ENCODE data around the gene YPEL3. TPM values are rescaled to one million over a fixed set of nuclear protein-coding genes. Genes with fewer than 3 reads are reported as not detected.

YPEL3 gene
- total RNA-seq, 1 donor from 2014 or later = 36.9 TPM

DNA sequence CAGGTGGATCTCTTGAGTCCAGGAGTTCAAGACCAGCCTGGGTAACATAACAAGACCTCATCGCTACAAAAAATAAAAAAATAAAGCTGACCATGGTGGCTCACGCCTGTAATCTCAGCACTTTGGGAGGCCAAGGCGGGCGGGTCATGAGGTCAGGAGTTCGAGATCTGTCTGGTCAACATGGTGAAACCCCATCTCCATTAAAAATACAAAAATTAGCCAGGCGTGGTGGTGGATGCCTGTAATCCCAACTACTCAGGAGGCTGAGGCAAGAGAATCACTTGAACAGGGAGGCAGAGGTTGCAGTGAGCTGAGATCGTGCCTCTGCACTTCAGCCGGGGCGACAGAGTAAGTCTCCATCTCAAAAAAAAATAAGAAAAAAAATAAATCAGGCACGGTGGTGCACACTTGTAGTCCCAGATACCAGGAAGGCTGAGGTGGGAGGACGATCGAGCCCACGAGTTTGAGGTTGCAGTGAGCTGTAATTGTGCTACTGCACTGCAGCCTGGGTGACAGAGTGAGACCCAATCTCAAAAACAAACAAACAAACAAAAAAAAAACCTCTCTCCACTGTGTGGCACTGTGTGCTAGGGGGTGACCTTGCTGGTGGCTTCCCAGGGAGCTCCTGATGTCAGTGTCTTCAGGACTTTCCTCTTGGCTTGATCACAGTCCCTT is 46.8 kb upstream of the YPEL3 start:
- no peak overlapping the region for H3K27ac Mint-ChIP-seq
- H3K36me3 Mint-ChIP-seq = no peaks in the 10 kb centered on the region
- no peaks in the 10 kb centered on the region for H3K4me1 Mint-ChIP-seq
- DNase-seq (ENCODE audit: low spot score in 2 of 2, unreplicated experiment in 2 of 2) = no peak
- no peak overlapping the region for H3K4me3 Mint-ChIP-seq
- TF ChIP-seq, protein P1, sequence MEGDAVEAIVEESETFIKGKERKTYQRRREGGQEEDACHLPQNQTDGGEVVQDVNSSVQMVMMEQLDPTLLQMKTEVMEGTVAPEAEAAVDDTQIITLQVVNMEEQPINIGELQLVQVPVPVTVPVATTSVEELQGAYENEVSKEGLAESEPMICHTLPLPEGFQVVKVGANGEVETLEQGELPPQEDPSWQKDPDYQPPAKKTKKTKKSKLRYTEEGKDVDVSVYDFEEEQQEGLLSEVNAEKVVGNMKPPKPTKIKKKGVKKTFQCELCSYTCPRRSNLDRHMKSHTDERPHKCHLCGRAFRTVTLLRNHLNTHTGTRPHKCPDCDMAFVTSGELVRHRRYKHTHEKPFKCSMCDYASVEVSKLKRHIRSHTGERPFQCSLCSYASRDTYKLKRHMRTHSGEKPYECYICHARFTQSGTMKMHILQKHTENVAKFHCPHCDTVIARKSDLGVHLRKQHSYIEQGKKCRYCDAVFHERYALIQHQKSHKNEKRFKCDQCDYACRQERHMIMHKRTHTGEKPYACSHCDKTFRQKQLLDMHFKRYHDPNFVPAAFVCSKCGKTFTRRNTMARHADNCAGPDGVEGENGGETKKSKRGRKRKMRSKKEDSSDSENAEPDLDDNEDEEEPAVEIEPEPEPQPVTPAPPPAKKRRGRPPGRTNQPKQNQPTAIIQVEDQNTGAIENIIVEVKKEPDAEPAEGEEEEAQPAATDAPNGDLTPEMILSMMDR (IDR thresholded peaks at IDR 0.05; ENCODE audit: unreplicated experiment) = no peak
- H3K9me3 Mint-ChIP-seq = no peaks in the 10 kb centered on the region
- H3K27me3 Mint-ChIP-seq (ENCODE audit: low read depth) = no peaks in the 10 kb centered on the region

DNA sequence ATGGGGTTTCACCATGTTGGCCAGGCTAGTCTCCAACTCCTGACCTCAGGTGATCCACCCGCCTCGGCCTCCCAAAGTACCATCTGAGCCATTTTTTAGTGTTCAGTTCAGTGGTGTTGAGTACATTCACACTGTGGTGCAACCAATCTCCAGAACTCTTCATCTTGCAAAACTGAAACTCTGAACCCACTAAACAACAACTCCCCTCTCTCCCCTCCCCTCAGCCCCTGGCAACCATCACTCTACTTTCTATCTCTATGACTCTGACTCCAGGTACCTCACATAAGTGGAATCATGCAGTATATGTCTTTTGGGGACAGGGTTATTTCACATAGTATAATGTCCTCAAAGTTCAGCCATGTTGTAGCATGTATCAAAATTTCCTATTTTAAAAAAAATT is 45.7 kb upstream of the YPEL3 start:
- H3K27ac Mint-ChIP-seq = no peak overlapping the region
- TF ChIP-seq, protein P1 (IDR thresholded peaks at IDR 0.05; ENCODE audit: unreplicated experiment) = no peak
- H3K4me1 Mint-ChIP-seq = no peaks in the 10 kb centered on the region

DNA sequence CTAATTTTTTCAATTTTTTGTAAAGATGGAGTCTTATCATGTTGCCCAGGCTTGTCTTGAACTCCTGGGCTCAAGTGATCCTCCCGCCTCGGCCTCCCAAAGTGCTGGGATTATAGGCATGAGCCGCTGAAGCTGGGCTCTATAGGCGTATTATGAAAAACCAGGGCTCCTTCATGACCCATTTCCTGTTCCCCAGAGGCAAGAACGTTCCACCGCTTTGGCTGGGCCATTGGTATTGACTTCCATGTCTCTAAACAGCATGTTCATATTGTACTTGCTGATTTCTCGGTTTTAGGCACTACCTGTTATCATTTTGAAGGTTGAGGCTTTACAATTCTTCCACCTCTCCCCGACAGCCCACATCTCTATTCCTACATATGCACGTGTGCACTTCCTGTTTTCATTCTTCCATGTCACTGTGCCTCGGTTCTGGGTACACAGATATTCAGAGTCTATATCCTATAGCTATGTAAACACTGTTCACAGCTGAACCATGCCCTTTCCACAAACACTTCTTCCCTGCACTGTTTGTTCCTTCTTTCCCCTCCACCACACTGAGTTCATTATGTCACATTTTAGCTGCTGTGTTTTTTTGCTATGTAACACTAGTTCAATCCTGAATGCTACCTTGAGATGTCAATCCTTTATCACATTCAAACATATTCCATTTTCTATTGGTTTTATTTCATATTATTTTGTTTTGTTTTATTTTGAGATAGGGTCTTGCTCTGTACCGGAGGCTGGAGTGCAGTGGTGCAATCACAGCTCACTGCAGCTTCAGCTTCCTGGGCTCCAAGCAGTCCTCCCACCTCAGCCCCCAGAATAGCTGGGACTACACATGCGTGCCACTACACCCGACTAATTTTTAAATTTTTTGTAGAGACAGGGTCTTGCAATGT is 43.8 kb upstream of the YPEL3 start:
- no peaks in the 10 kb centered on the region for H3K36me3 Mint-ChIP-seq
- H3K27ac Mint-ChIP-seq = no peak overlapping the region

More for the DNA sequence above, 45.7 kb upstream of the YPEL3 start:
- Mint-ChIP-seq H3K27me3 (ENCODE audit: low read depth) (no peaks in the 10 kb centered on the region), H3K4me3 (no peak overlapping the region), H3K36me3 (no peaks in the 10 kb centered on the region), H3K9me3 (no peaks in the 10 kb centered on the region)
- no peak for DNase-seq (ENCODE audit: low spot score in 2 of 2, unreplicated experiment in 2 of 2)

DNA sequence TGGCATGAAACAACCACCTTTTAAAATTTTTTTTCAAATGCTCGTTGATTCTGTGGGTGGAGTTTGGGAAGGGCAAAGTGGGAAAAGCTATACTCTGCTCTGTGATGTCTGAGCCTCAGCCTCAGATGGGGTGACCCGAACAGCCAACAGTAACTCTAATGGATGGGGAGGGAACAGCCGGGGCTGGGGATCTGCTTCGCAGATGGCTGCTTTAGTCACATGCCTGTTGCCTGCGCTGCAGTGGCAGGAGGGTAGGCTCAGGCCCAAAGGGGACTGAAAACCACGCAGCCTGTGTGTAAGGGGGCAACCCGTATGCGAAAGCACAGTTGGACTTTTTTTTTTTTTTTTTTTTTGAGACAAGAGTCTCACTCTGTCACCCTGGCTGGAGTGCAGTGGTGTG is 41.9 kb upstream of the YPEL3 start:
- TF ChIP-seq, protein P1 (IDR thresholded peaks at IDR 0.05; ENCODE audit: unreplicated experiment) = no peak
- Mint-ChIP-seq H3K36me3 (no peaks in the 10 kb centered on the region), H3K4me3 (no peak overlapping the region), H3K4me1 (no peaks in the 10 kb centered on the region), H3K9me3 (no peaks in the 10 kb centered on the region), H3K27ac (no peak overlapping the region), H3K27me3 (ENCODE audit: low read depth) (no peaks in the 10 kb centered on the region)
- no peak for DNase-seq (ENCODE audit: low spot score in 2 of 2, unreplicated experiment in 2 of 2)

More for the DNA sequence above, 43.8 kb upstream of the YPEL3 start:
- Mint-ChIP-seq H3K9me3 (no peaks in the 10 kb centered on the region), H3K4me3 (no peak overlapping the region), H3K27me3 (ENCODE audit: low read depth) (no peaks in the 10 kb centered on the region), H3K4me1 (no peaks in the 10 kb centered on the region)
- TF ChIP-seq, protein P1 (IDR thresholded peaks at IDR 0.05; ENCODE audit: unreplicated experiment) = no peak
- DNase-seq (ENCODE audit: low spot score in 2 of 2, unreplicated experiment in 2 of 2) = no peak

DNA sequence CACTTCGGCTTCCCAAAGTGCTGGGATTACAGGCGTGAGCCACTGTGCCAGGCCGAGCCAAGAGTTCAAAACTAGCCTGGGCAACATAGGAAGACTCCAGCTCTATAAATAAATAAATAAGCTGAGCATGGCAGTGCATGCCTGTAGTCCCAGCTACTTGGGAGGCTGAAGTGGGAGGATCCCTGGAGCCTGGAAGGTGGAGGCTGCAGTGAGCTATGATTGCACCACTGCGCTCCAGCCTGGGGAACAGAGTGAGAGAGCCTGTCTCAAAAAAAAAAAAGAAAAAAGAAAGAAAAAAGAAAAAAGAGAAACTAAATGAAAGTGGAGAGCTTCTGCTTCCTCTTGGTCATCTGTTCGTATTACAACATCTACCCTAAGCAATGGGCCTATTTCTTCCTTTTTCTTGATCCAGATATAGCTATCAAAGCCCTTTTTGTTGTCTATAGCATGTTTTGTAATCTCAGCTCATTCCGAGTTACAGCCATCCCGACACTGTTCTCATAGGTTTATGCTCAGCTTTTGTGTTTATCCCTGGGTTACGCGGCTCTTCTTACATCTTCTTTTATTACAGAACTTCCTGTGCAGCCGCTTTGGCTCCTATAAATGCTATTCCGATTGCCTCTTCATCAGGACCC is 41.1 kb upstream of the YPEL3 start:
- H3K4me1 Mint-ChIP-seq = no peaks in the 10 kb centered on the region
- no peak for DNase-seq (ENCODE audit: low spot score in 2 of 2, unreplicated experiment in 2 of 2)
- no peaks in the 10 kb centered on the region for H3K27me3 Mint-ChIP-seq (ENCODE audit: low read depth)
- TF ChIP-seq, protein P1 (IDR thresholded peaks at IDR 0.05; ENCODE audit: unreplicated experiment) = no peak
- H3K27ac Mint-ChIP-seq = no peak overlapping the region
- no peak overlapping the region for H3K4me3 Mint-ChIP-seq
- H3K36me3 Mint-ChIP-seq = no peaks in the 10 kb centered on the region
- no peaks in the 10 kb centered on the region for H3K9me3 Mint-ChIP-seq

Measured in mesothelial cell of epicardium (in vitro differentiated cells).